Pancreas (tissue), 10 donors: ENCODE measurements around the gene GPR137. TPM values are rescaled to one million over a fixed set of nuclear protein-coding genes. Genes with fewer than 3 reads are reported as not detected.

ENCODE experiments used
- ATAC-seq, 4 donors: fragments of 200-7000 bp; cut with Tn5 transposase; one replicate each; pipeline versions ENCODE4 v1.8.0 to v1.9.1; 2020; ENCODE audit warnings: mild to moderate bottlenecking in 4 of 4, moderate library complexity in 4 of 4
- DNase-seq, 6 donors: peaks; one replicate each; pipeline ENCODE4 v3.0.0-alpha.2; 2020
- FAIRE-seq: peaks from 2 replicates; lab custom pipeline; 2012; peaks lifted over from hg19 to GRCh38; lab: Jason Lieb, UNC
- H3K27ac ChIP-seq, 4 donors: fragments of 200-600 bp; sonication (generic); 1 replicate in 3 of 4; 2 replicates in 1 of 4; pipeline versions ENCODE4 v1.5.0 to v1.8.0; 2020
- H3K27me3 ChIP-seq, 4 donors: fragments of 200-600 bp; one replicate each; pipeline ENCODE4 v1.8.0; 2021
- H3K36me3 ChIP-seq, 3 donors: fragments of 200-600 bp; sonication (generic) in 1 of 3; one replicate each; pipeline versions ENCODE4 v1.5.0 to v1.8.0; 2020 to 2021
- H3K4me1 ChIP-seq, 3 donors: fragments of 200-600 bp; one replicate each; pipeline ENCODE4 v1.8.0; 2021
- H3K4me3 ChIP-seq, 4 donors: fragments of 200-600 bp; sonication (generic) in 2 of 4; one replicate each; pipeline versions ENCODE4 v1.5.0 to v1.8.0; 2020 to 2021
- H3K9me3 ChIP-seq, 4 donors: fragments of 200-600 bp; one replicate each; pipeline ENCODE4 v1.8.0; 2021
- WGBS, 2 donors: extraction: QIAGEN DNeasy Blood & Tissue Kit; methylation state at CpG; one replicate each; pipeline ENCODE4 v1.1.7; 2013; 5-methylcytosine and 5-hydroxymethylcytosine counted together
- intact Hi-C, 3 donors: fragments of 100-400 bp; cut with DNase I; formaldehyde crosslinking; loops; one replicate each; pipeline versions ENCODE4 v1.11.1 to v1.14.2; 2022
- polyA plus RNA-seq, 2 donors: library from polyadenylated mRNA; stranded (reverse); fragments of 200-250 nt; gene quantifications; one replicate each; pipeline ENCODE4 v1.2.3, GENCODE V29; 2013
- total RNA-seq, 6 donors: library from RNA; stranded (reverse); fragmentation: NEBNext Ultra II Directional in 4 of 6; extraction: Animal tissue kit (Norgen Biotek cat#: 25700) in 4 of 6; gene quantifications; one replicate each; pipeline versions ENCODE4 v1.2.1 to v1.2.4, GENCODE V29; 2021 to 2023
- TF ChIP-seq, protein P1 (sequence below), 4 donors: fragments of 200-600 bp; sonication (generic) in 3 of 4; IDR thresholded peaks; one replicate each; pipeline versions ENCODE4 v1.5.0 to v1.8.0; 2021; ENCODE audit warnings: antibody characterized with exemption in 4 of 4
- donor health status: healthy with polysubstance abuse.
- donor health status: DM: no; HTN: no; CAD: no; lungs with moderate emphysema.
- donor health status: DM: no; HTN: no; CAD: no.
- donor health status: control.
- donor health status: control.
- donor health status: Bipolar disorder and iron deficiency.
- donor health status: DM: yes; HTN: yes; CAD: no.
- donor health status: DM: no; HTN: no; CAD: no.
- donor health status: DM: no; HTN: no; CAD: no.
- donor health status: DM: yes; HTN: yes; CAD: no.

Gene GPR137
- total and polyA plus RNA-seq, 8 donors, result 7.1 to 27.9 (median 14.0) TPM

GRCh38 chr11:64327375-64327774, 41.7 kb downstream of the GPR137 start:
- TF ChIP-seq, protein P1, sequence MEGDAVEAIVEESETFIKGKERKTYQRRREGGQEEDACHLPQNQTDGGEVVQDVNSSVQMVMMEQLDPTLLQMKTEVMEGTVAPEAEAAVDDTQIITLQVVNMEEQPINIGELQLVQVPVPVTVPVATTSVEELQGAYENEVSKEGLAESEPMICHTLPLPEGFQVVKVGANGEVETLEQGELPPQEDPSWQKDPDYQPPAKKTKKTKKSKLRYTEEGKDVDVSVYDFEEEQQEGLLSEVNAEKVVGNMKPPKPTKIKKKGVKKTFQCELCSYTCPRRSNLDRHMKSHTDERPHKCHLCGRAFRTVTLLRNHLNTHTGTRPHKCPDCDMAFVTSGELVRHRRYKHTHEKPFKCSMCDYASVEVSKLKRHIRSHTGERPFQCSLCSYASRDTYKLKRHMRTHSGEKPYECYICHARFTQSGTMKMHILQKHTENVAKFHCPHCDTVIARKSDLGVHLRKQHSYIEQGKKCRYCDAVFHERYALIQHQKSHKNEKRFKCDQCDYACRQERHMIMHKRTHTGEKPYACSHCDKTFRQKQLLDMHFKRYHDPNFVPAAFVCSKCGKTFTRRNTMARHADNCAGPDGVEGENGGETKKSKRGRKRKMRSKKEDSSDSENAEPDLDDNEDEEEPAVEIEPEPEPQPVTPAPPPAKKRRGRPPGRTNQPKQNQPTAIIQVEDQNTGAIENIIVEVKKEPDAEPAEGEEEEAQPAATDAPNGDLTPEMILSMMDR (IDR thresholded peaks at IDR 0.05), result no peak
- Histone ChIP-seq H3K27ac (no peak overlapping the region), H3K4me3 (no peak overlapping the region), H3K4me1 (peaks cover 4 to 12% (median 8%) of the 10 kb centered on the region in 3 donors), H3K36me3 (no peaks in the 10 kb centered on the region), H3K27me3 (no peaks in the 10 kb centered on the region), H3K9me3 (no peaks in the 10 kb centered on the region)
- DNase-seq, result no peak
- WGBS, 2 donors, result 83 to 90% methylated on average over 2 of the region's 2 CpGs
- no peak for ATAC-seq
- FAIRE-seq, result no peak
- intact Hi-C loops, result no loop called here

GRCh38 chr11:64327993-64328392, 42.3 kb downstream of the GPR137 start:
- FAIRE-seq, result no peak
- TF ChIP-seq, protein P1 (IDR thresholded peaks at IDR 0.05), result no peak
- no peak for DNase-seq
- Histone ChIP-seq H3K27me3 (no peaks in the 10 kb centered on the region), H3K4me3 (no peak overlapping the region), H3K4me1 (peaks cover 4 to 12% (median 8%) of the 10 kb centered on the region in 3 donors), H3K36me3 (no peaks in the 10 kb centered on the region), H3K9me3 (no peaks in the 10 kb centered on the region), H3K27ac (no peak overlapping the region)
- intact Hi-C loops, result no loop called here
- no peak for ATAC-seq
- 62 to 71% methylated on average over 3 of the region's 3 CpGs for WGBS, 2 donors

- TF ChIP-seq, protein P1 (IDR thresholded peaks at IDR 0.05), result no peak
- ATAC-seq (no peak), FAIRE-seq (no peak), DNase-seq (no peak)
- Histone ChIP-seq H3K36me3 (no peaks in the 10 kb centered on the region), H3K9me3 (no peaks in the 10 kb centered on the region), H3K27me3 (no peaks in the 10 kb centered on the region), H3K27ac (no peak overlapping the region), H3K4me3 (no peak overlapping the region), H3K4me1 (peaks cover 4 to 12% (median 8%) of the 10 kb centered on the region in 3 donors)
- intact Hi-C loops, result no loop called here
- WGBS, 2 donors, result 78 to 80% methylated on average over 11 of the region's 11 CpGs
These were observed 45.2 kb downstream of the GPR137 start for GRCh38 chr11:64330888-64331287.

GRCh38 chr11:64331569-64332371, 46.1 kb downstream of the GPR137 start:
- ATAC-seq (peak; percentile 75 to 84 (median 82)), FAIRE-seq (no peak), DNase-seq (peak; percentile 72 to 92 (median 84))
- Histone ChIP-seq H3K4me3 (no peak overlapping the region), H3K9me3 (no peaks in the 10 kb centered on the region), H3K4me1 (peaks cover 4 to 12% (median 8%) of the 10 kb centered on the region in 3 donors), H3K27me3 (no peaks in the 10 kb centered on the region), H3K27ac (peak overlapping the region; percentile 22 to 53 (median 52)), H3K36me3 (no peaks in the 10 kb centered on the region)
- TF ChIP-seq, protein P1 (IDR thresholded peaks at IDR 0.05), result peak in 2 of 4 donors; percentile 9 to 30
- 28% methylated on average over 18 to 20 of the region's 20 CpGs for WGBS, 2 donors
- intact Hi-C loops, result no loop called here

GRCh38 chr11:64333556-64333955, 47.9 kb downstream of the GPR137 start:
- Histone ChIP-seq H3K4me3 (no peak overlapping the region), H3K4me1 (peaks cover 4 to 12% (median 8%) of the 10 kb centered on the region in 3 donors), H3K9me3 (no peaks in the 10 kb centered on the region), H3K36me3 (no peaks in the 10 kb centered on the region), H3K27ac (no peak overlapping the region), H3K27me3 (no peaks in the 10 kb centered on the region)
- intact Hi-C loops, result no loop called here
- DNase-seq (no peak), ATAC-seq (no peak), FAIRE-seq (no peak)
- TF ChIP-seq, protein P1 (IDR thresholded peaks at IDR 0.05), result no peak
- WGBS, 2 donors, result 88 to 95% methylated on average over 8 of the region's 8 CpGs
